B cell (primary cell): ENCODE data around the gene PHKA2.

Experiments
- EZH2 ChIP-seq: IDR thresholded peaks from 2 replicates; pipeline ENCODE4 v1.6.1; 2012; ENCODE audit warnings: borderline replicate concordance, low read depth, mild to moderate bottlenecking, moderate library complexity, low read length; ENCODE audit not compliant: insufficient read depth, poor library complexity, severe bottlenecking
- TF ChIP-seq, protein P1 (sequence below): fragments of 200-600 bp; IDR thresholded peaks from one replicate; pipeline ENCODE4 v1.8.0; 2022; ENCODE audit warnings: antibody characterized with exemption, mild to moderate bottlenecking

DNA sequence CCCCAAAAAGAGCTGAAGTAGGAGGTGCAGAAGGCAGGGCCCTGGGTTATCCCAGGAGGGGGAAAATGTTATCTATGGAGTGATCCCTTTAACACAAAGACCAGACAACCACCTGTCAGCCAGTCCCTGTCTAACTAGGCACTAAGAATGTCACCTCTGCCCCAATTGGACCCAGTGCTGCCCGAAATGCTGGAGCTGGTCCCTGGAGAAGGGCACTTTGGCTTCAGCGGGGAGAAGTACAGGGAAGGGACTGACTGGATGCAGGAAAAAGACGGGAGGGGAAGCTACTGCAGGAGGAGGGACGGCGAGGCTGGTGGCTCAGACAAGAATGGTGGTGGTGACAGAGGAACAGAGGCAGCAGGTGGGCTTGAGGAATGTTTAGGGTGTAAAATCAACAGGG lies 17.3 kb downstream of the PHKA2 start:
- TF ChIP-seq, protein P1, sequence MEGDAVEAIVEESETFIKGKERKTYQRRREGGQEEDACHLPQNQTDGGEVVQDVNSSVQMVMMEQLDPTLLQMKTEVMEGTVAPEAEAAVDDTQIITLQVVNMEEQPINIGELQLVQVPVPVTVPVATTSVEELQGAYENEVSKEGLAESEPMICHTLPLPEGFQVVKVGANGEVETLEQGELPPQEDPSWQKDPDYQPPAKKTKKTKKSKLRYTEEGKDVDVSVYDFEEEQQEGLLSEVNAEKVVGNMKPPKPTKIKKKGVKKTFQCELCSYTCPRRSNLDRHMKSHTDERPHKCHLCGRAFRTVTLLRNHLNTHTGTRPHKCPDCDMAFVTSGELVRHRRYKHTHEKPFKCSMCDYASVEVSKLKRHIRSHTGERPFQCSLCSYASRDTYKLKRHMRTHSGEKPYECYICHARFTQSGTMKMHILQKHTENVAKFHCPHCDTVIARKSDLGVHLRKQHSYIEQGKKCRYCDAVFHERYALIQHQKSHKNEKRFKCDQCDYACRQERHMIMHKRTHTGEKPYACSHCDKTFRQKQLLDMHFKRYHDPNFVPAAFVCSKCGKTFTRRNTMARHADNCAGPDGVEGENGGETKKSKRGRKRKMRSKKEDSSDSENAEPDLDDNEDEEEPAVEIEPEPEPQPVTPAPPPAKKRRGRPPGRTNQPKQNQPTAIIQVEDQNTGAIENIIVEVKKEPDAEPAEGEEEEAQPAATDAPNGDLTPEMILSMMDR, result no peak
- no peak for TF ChIP-seq EZH2
